CD4-positive, alpha-beta T cell treated with Interleukin-15 for 4 hours (primary cell): ENCODE data around the gene TNS1.

ENCODE experiments used
- DNase-seq: peaks from one replicate; pipeline ENCODE4 v3.0.0-alpha.2; 2020; ENCODE audit warnings: low spot score

TNS1 gene

DNA sequence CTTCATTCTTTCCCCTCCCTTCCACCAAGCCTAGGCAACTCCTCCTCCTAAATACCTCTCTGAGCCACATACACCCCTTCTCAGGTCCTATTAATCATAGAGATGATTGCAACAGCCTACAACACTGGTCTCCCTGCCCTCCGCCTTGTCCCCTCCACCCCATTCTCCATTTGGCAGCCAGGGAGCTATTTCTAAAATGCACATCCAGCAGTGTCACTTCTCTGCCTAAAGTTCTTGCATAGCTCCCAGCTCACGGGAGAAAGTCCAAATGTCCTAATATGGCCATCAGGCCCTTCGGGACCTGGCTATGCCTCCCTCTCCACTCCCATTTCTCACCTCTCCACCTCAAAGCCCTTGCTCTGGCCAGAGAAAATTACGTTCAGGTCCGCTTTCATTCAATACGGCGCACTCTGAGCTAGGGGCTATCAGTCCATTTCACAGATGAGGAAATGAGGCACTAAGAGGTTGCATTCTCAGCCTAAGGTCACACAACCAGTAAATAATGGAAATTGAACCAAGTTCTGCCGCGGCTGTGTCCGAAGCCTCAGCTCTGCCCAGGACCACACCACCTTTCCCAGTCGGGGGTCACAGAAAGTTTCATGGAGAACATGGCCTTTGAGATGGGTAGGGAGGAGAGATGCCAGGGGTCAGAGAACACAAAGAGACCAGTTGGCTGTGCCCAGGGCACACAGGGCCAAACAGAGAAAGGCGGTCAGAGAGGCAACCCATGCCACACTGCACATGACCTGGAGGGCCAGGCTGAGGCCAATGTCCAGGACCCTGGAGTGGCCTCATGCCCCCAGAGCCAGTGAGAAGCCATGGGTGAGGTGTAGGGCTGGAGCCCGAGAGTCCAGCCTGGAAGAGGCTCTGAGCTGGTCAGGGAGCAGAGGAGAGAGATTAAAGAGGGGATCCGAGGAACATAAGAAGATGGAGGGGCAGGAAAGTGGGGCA, 72.8 kb downstream of the TNS1 start:
- no peak for DNase-seq

DNA sequence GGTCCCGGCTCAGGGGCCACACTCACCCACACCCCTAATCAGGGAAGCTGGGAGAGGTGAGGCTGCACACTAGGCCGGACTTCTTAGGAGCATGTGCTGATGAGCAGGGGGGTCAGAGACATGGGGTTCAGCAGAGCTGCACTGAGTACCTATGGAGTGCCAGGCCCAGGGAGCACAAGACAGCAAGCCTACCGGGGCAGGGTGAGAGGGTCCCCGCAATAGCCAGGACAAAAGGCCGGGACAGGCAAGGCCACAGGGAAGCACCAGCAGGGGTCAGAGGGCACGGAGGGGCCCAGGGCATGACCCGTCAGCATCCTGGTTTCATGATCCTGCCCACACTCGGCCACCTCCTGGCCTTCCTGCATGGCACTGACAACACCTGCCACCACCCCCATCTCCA, 73.5 kb downstream of the TNS1 start:
- no peak for DNase-seq

- DNase-seq: no peak
Measured at GRCh38 chr2:217928324-217929181, 74.2 kb downstream of the TNS1 start.

GRCh38 chr2:217927601-217928323, 75.0 kb downstream of the TNS1 start:
- DNase-seq: no peak

DNA sequence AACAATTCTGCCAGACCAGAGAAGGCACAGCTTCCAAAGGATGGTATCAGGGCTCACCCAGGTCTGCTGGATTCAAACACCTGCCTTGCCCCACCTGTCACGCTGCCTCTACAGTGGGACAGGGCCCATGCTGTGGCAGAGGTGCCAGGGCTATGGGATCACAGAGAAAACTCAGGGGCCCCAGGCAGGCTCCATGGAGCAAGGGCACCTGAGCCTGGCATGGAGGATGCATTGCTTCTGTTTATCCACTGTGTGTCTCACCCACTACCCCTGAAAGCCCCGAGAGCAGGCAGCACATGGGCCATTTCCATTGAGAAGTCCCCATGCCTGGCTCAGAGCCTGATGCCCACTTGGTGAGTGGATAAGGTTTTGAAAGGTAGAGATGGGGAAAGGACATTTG, 76.0 kb downstream of the TNS1 start:
- DNase-seq: no peak

DNA sequence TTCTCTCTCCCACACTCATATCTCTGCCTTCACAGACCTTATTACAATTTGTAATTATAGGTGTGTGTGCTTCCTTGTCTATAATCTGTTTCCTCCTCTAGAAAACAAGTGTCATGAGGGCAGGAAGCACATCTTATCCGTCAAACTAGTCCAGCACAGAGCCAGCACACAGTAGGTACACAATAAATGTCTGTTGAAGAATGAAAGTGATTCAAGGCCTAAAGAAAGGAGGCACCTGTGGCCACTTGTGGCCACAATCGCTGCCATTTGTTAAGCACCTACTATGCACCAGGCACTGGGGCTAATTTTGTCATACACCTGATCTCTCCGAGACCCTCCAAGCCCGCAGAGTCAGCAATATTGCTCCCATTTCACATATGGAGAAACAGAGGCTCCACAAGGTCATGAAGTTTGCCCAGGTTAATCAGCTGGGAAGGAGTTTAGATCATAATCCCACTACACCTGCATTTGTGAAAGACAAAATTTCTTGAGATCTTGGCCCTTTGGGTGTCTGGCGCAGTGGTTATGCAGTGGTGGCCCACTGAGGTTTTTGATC, 78.4 kb downstream of the TNS1 start:
- no peak for DNase-seq

GRCh38 chr2:217923007-217923686, 79.6 kb downstream of the TNS1 start:
- no peak for DNase-seq

DNA sequence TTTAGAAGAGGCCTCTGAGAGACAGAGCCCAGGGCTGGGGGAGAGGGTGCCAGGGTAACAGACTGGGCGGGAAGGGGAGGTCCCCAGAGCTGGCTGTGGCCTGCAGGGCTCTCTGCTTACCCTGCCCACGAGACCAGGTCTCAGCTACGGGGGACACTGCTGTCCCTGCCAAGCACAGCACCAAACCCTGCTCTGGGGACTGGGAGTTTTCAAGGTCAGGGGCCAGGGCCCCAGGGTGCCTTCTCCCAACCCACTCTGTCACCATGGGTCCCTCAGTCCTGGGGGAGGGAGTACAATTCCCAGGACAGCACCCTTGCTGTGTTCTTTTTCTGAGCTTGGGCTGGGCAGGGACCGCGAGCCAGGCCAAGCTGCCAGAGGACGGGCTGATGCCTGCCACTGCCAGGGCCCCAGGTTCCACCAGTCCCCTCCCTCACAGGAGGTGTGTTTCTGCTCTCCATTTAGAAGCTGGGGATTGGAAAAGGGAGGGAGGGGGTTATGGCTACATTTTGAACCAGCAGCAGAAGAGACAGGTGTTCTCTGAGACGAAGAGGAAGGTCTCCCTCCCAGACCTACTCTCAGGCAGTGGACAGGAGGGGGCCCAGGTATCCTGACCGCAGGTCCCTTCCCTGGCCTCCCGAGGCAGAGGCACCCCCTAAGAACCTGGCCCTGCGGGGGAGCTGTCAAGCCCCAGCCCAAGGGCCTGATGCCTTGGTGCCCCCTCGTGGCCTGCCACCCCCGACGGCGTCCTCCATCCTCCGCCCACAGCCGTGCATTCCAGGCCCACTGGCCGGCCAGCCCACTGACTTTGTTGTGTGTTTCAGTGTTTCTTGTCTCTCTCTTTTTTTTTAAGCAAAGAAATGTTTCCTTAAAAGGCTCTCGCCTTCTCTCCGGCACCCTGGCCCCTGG, 80.4 kb downstream of the TNS1 start:
- no peak for DNase-seq

DNA sequence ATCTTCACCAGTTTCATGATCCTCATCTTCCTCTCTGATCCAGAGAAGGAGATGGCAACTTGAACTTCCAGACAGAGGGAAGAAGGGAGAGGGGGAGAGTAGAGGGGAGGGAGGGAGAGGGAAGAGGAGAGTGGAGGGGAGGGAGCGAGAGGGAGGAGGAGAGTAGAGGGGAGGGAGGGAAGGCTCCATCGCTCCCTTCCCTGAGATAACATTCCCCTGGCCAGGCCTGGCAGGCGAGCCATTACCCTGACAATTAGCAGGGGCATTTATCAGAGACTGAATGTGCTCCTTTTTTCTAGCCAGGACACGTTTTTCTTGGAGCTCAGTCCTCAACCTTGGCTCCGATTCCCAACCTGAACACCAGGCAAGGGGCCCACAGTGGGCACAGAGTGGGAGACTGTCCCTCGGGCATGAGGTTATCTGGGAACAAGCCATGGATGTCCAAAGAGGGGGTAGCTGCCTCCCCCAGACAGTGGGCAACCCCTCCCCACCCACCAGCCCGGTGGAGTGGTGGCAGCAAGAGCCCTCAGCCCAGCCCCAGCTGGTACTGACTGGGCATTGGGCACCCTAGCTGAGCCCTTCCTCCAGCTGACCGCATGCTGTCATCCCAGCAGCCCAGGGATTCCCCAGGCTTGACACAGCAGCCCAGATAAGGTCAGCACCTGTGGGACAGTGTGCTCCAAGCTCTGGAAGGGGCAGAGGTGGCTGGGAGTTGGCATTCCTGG, 81.8 kb downstream of the TNS1 start:
- DNase-seq: no peak

GRCh38 chr2:217919781-217920351, 82.9 kb downstream of the TNS1 start:
- no peak for DNase-seq

DNA sequence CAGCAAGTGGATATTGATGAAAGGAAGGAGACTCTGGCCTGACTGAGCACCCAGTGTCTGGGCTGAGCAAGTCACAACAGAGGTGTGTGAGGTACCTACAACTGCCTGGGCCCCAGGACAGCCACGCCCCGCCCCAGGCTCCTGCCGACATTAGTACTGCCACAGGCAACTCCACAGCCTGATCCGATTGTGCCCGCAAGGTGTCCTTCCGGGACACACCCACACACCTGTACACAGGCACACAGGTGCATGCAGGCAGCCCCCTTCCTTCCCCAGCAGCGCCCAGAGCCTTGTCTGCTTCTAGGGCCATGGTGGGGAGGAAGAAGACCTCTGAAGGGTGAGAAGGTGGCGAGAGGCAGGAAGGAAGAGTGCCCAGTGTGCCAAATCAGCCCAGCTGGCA, 83.6 kb downstream of the TNS1 start:
- DNase-seq: no peak

DNA sequence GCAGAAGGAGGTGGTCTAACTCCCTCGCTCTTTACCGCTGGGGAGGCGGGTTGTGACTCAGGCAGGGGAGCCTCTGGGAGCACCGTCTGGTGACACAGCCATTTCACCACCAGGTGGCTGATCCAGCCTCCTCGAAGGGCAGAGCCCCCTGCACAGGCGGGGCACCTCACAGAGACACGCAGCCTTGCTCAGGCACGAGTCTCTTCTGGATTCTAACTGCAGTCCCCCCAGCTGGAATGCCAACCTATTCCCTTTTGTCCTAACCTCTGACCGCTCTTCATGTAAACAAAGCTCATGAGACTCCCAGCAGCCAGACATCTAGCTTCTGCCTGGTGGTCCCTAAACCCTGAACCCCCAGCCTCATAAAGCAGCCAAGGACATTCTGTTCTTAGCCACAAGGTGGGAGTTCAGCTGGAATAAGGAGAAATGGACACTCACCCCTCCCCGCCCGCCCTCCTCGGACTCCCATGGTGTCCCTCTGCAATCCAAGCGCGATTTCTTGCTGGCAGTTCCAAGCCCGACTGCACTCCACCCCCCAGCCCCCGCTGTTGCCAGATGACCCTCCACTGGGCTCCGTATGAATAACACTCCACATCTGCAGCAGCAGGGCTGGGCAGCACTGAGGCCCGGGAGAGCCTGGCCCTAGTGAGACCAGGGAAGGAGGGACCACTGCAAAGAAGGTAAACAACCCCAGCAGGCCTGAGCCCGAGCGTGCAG, 84.3 kb downstream of the TNS1 start:
- DNase-seq: no peak

DNA sequence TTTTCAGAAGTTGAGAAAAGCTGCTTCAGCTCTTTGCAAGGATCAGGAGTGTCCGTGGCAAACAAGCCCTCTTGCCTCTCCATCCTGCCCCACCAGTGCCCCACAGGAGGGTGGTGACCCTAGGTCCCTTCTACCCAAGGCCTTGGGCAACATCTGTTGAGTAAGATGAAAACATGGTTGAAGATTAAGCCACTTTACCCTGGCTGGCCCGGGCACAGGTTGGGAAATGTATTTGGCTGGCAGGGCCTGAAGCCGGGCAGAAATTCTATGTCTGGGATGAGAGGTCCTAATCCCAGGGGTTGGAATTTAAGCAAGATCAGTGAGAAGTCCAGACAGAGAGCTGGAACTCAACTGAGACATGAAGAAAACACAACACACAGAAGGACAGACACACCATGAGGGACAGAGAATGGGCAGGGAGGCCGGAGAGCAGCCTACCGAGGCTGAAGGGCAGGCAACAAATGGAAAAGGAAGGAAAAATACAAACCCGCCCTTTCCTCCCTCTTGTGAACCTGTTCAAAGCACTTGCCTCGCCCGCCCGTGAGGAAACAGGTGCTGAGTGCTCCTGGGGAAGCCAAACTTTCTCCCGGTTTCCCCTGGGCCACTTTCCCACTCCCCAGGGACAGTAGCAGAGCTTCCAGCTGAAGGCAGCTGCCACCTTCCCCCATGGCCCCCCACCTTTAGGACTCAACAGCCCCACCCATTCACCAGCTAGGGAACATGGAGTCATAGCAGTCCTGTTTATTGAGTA, 86.1 kb downstream of the TNS1 start:
- no peak for DNase-seq

DNA sequence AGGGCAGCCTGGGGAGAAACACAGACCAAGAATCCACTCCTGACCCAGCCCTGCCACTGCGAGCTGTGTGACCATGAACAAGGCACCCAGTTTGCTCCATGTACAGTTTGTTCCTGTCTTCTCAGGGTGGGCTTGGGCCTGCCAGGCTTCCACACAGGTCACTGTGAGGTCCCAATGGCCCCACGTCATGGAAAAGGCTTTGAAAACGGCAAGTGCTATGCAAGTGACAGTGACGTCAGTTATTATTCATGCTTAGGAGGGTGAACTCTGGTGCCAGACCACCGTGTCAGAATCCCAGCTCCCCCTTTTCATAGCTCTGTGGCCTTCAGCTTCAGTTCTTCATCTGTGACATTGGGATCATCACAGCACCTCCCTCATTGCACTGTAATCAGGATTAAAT, 87.1 kb downstream of the TNS1 start:
- DNase-seq: no peak

GRCh38 chr2:217914878-217915277, 87.9 kb downstream of the TNS1 start:
- DNase-seq: no peak

GRCh38 chr2:217914078-217914477, 88.7 kb downstream of the TNS1 start:
- no peak for DNase-seq

DNA sequence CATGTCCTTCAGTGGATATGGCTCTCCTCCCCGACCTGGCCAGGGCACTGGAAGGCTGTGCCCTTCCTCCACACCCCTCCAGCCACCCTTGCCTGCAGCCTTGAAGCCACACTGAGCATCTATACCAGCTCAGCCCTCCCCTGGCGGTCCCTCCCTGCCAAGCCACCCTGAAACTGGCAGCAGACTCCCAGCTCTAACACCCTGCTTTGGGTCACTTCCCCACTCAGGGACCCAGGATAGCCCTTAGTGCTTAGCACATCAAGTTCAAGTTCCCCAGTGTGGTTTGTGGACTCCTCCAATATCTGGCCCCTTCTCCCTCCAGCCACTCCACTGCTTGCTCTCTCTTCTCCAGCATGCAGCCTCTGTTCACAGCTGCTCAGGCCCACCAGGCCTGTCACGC, 89.4 kb downstream of the TNS1 start:
- DNase-seq: no peak
